SK-N-MC (cell line): Measurements from ENCODE around the gene ZSWIM1.

Source experiments
- DNase-seq: peaks from one replicate; pipeline ENCODE4 v3.0.0-alpha.2; 2011; ENCODE audit warnings: low read depth, low spot score
- H3K27ac ChIP-seq: fragments of 200-600 bp; sonication (generic); 2 replicates; pipeline ENCODE4 v1.5.1; 2016; ENCODE audit warnings: mixed run types
- H3K36me3 ChIP-seq: fragments of 200-600 bp; sonication (generic); 2 replicates; pipeline ENCODE4 v1.6.1; 2017; ENCODE audit warnings: antibody characterized with exemption, low read length, mixed read lengths; ENCODE audit not compliant: insufficient read depth
- H3K4me3 ChIP-seq: fragments of 200-600 bp; sonication (generic); 2 replicates; pipeline ENCODE4 v1.5.1; 2016
- H3K9ac ChIP-seq: fragments of 200-600 bp; sonication (generic); 2 replicates; pipeline ENCODE4 v1.8.0; 2017; ENCODE audit warnings: mixed run types, mixed read lengths; ENCODE audit not compliant: insufficient read length
- H3K9me3 ChIP-seq: fragments of 200-600 bp; sonication (generic); 2 replicates; pipeline ENCODE4 v1.6.1; 2017; ENCODE audit warnings: low read depth, mild to moderate bottlenecking, antibody characterized with exemption, low read length, moderate library complexity, mixed read lengths
- EZH2 ChIP-seq: fragments of 200-600 bp; sonication (generic); IDR thresholded peaks from one replicate; pipeline ENCODE4 v1.6.1; 2017; ENCODE audit warnings: antibody characterized with exemption
- FOXP2 ChIP-seq: optimal IDR thresholded peaks from 2 replicates; pipeline ENCODE3; 2011; ENCODE audit warnings: mild to moderate bottlenecking, moderate library complexity; ENCODE audit not compliant: insufficient read depth; ENCODE audit errors: extremely low read length, control extremely low read depth
- POLR2AphosphoS5 ChIP-seq: IDR thresholded peaks from 2 replicates; pipeline ENCODE4 v1.6.1; 2012; ENCODE audit warnings: mild to moderate bottlenecking, low read depth, low read length, borderline replicate concordance

ZSWIM1 gene

DNA sequence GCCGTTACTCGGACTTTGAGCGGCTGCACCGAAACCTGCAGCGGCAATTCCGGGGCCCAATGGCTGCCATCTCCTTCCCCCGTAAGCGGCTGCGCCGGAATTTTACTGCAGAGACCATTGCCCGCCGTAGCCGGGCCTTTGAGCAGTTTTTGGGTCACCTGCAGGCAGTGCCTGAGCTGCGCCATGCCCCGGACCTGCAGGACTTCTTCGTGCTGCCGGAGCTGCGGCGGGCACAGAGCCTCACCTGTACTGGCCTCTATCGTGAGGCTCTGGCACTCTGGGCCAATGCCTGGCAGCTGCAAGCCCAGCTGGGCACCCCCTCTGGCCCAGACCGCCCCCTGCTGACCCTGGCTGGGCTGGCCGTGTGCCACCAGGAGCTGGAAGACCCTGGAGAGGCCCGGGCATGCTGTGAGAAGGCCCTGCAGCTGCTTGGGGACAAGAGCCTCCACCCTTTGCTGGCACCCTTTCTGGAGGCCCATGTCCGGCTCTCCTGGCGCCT, 40.3 kb upstream of the ZSWIM1 start:
- TF ChIP-seq EZH2 (no peak), POLR2AphosphoS5 (no peak), FOXP2 (no peak)
- no peaks in the 10 kb centered on the region; the same call in 1 of the 2 replicates for H3K36me3 ChIP-seq
- DNase-seq: no peak
- H3K27ac ChIP-seq: no peak overlapping the region
- no peak overlapping the region for H3K4me3 ChIP-seq
- H3K9me3 ChIP-seq: no peaks in the 10 kb centered on the region
- H3K9ac ChIP-seq: no peak overlapping the region

DNA sequence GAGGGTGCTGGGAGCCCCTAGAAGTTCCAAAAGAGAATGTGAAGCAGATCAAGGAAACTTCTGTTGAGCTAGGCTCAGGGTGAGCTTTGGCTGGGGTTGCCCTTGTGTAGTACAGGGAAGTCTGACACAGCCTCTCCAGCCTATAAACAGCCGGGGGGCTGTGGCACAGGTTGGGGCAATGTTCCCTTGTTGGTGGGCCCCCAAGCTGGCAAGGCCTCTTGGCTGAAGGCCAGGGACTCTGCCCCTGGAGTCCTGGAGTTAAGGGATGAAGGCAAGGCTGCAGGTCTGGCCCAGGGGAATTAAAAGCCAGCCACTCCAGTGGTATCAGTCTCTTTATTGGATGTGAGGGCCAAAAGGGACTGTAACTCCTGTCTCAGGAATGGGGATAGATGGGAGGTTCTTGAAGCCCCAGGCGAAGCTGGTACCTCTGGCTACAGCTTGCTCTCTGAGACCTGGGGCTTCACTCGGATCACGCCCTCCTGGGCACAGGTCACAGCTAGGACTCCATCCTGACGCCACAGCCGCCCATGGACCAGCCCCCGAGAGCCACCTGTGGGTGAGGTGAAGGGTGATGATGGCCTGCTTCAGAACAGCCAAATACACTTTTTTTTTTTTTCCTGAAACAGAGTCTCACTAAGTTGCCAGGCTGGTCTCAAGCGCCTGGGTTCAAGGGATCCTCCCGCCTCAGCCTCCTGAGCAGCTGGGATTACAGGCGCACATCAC, 39.5 kb upstream of the ZSWIM1 start:
- no peaks in the 10 kb centered on the region; the same call in 1 of the 2 replicates for H3K36me3 ChIP-seq

DNA sequence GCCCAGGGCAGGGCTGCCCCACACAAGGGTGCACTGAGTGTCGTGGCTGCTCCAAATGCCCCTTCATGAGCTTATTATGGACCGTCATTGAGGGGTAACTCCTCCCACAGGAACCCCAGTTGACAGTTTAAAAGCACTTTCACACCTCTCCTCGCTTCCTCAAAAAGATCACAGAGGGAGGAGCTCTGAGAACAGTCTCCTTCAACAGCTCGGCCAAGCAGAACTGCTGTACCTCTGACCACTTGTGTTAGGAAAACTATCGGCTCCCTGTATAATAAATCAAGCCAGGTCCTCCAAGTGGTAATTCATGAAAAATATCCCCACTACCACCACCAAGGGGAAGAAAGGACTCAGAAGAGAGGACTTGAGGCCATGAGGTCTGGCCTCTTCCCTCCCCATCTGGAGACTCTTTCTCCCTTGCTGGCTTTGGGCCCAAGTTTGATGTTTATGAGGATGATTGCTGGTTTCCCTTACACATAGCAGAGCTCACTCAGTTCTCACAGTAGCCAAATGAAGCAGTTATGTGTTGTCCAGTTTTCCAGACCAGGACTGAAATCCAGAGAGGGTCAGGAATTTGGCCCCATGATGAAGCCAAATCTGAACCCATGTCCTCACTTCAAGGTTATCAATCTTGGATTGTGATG, 38.7 kb upstream of the ZSWIM1 start:
- no peak overlapping the region for H3K4me3 ChIP-seq
- no peaks in the 10 kb centered on the region; the same call in 1 of the 2 replicates for H3K36me3 ChIP-seq
- no peak overlapping the region for H3K27ac ChIP-seq
- H3K9ac ChIP-seq: no peak overlapping the region
- no peaks in the 10 kb centered on the region for H3K9me3 ChIP-seq
- no peak for DNase-seq
- TF ChIP-seq FOXP2: no peak
- no peak for TF ChIP-seq EZH2
- TF ChIP-seq POLR2AphosphoS5: no peak

More for the DNA sequence above, 39.5 kb upstream of the ZSWIM1 start:
- Histone ChIP-seq H3K9ac (no peak overlapping the region), H3K27ac (no peak overlapping the region), H3K4me3 (no peak overlapping the region), H3K9me3 (no peaks in the 10 kb centered on the region)
- TF ChIP-seq POLR2AphosphoS5 (no peak), FOXP2 (no peak), EZH2 (no peak)
- DNase-seq: no peak

DNA sequence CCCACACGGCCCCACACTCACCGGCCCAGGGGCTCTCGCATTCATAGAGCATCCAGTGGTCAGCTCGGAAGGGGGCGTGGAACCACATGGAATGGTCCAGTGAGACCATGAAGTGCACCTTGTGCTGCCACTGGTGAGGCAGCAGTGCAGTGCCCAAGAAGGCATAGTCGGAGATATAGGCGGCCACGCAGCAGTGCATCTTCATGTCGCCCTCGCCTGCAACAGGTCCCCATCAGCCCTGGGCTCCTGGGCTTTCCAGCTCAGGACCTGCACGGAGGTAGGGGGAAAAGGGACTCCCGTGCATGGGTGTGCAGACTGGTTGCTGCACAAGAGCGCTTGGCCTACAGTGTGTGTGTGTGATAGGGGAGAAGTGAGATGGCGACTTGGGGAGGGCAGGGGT, 37.5 kb upstream of the ZSWIM1 start:
- Histone ChIP-seq H3K9ac (no peak overlapping the region), H3K4me3 (no peak overlapping the region)

DNA sequence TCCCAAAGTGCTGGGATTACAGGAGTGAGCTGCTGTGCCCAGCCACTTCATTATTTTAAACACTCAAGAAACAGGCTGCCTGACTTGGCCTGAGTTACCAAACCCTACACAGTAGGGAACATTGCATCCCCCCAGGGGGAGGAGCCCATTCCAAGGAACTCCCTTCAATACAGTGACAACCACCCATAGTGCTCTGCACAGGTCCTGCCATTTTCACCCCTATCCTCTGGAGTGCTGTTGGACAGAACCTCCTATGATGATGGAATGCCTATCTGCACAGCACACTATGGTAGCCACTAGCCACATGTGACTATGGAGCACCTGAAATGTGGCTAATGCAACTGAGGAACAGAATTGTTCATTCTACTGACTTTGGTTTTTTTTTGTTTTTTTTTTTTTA, 35.6 kb upstream of the ZSWIM1 start:
- DNase-seq: no peak
- no peak for TF ChIP-seq FOXP2
- TF ChIP-seq EZH2: no peak
- no peak for TF ChIP-seq POLR2AphosphoS5

More for the DNA sequence above, 37.5 kb upstream of the ZSWIM1 start:
- DNase-seq: no peak
- Histone ChIP-seq H3K27ac (no peak overlapping the region), H3K36me3 (no peaks in the 10 kb centered on the region; the same call in 1 of the 2 replicates), H3K9me3 (no peaks in the 10 kb centered on the region)
- TF ChIP-seq FOXP2: no peak
- TF ChIP-seq EZH2: no peak
- TF ChIP-seq POLR2AphosphoS5: no peak

DNA sequence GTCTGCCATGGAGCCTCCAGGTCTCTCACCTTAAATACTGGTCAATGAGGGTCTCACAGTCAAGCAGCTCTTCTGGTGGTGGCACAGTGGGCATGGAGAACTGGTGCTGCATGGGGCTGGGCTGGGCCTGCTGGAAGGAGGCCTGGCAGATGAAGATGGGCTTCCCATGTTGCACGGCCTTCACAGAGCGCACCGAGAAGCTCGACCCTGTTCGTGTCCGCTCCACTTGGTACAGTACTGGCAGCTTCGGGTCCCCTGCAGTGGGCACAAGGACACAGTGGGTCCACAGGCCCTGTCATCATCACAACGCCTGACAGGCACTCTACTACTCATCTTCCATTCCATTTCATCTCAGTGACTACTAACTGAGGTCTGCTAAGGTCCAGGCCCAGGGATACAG, 32.6 kb upstream of the ZSWIM1 start:
- no peak overlapping the region for H3K9ac ChIP-seq
- no peak overlapping the region for H3K4me3 ChIP-seq
- no peak overlapping the region for H3K27ac ChIP-seq
- no peaks in the 10 kb centered on the region; the same call in 1 of the 2 replicates for H3K36me3 ChIP-seq
- TF ChIP-seq FOXP2 (no peak), EZH2 (no peak), POLR2AphosphoS5 (no peak)
- DNase-seq: no peak
- no peaks in the 10 kb centered on the region for H3K9me3 ChIP-seq

More for the DNA sequence above, 35.6 kb upstream of the ZSWIM1 start:
- Histone ChIP-seq H3K9ac (no peak overlapping the region), H3K27ac (no peak overlapping the region), H3K4me3 (no peak overlapping the region), H3K36me3 (no peaks in the 10 kb centered on the region; the same call in 1 of the 2 replicates), H3K9me3 (no peaks in the 10 kb centered on the region)

DNA sequence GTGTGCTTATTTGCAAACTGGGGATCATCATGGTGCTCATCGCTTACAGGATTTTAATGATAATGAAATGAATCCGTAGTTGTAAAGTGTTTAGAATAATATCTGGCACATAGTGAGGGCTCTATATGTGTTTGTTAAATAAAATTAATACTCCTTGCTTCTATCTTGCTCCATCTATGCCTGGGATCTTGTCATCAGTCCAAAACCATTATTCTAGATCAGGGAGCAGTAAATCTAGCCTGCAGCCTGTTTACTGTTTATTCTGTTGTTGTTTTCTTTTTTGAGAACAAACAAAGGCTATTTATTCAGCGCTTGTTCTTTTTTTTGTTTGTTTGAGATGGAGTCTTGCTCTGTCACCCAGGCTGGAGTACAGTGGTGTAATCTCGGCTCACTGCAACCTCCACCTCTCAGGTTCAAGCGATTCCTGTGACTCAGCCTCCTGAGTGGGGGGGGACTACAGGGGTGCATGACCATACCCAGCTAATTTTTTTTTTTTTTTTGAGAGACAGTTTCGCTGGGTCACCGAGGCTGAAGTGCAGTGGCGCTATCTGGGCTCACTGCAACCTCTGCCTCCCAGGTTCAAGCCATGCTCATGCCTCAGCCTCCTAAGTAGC, 32.0 kb upstream of the ZSWIM1 start:
- Histone ChIP-seq H3K36me3 (no peaks in the 10 kb centered on the region), H3K9ac (no peak overlapping the region), H3K4me3 (no peak overlapping the region), H3K27ac (no peak overlapping the region), H3K9me3 (no peaks in the 10 kb centered on the region)
- no peak for DNase-seq
- TF ChIP-seq EZH2: no peak
- no peak for TF ChIP-seq POLR2AphosphoS5
- no peak for TF ChIP-seq FOXP2

DNA sequence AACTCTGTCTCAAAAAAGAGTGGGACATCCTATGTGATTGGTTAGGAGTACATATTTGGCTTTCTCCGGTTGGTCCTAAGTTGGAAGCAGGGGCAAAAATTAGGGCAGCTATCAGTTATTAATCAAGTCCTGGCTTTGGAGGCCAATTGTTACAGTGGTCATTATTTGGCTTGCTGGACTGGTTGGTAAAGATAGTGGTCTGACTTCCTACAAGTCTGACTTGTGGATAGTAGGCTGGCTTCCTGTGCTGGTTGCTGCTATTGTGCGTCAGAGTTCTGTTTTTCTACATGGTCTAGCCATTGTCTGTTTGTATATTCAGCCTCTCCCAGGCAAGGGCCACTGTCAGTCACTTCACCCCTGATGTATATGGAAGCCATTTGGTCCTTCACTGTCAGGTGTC, 30.8 kb upstream of the ZSWIM1 start:
- Histone ChIP-seq H3K9ac (no peak overlapping the region), H3K27ac (no peak overlapping the region), H3K4me3 (no peak overlapping the region), H3K9me3 (no peaks in the 10 kb centered on the region), H3K36me3 (no peaks in the 10 kb centered on the region)
- no peak for TF ChIP-seq POLR2AphosphoS5
- TF ChIP-seq EZH2: no peak
- TF ChIP-seq FOXP2: no peak
- DNase-seq: no peak
